Measurements from ENCODE around the gene SEPTIN14.
"Not testable (repeated sequence)": the region's sequence is repeated elsewhere in the genome, so short reads cannot be mapped to it uniquely, and the experiment has no call there.

Gene SEPTIN14

GRCh38 chr7:55862652-55863051 lies at the start of gene SEPTIN14:
Gene SEPTIN14 (minus strand): TSS chr7:55862752. CDS start chr7:55861996, 756 bp downstream.
- DNase-seq, result not testable (repeated sequence)

GRCh38 chr7:55903985-55904759 lies 41.6 kb upstream of the SEPTIN14 start:
- no peak for DNase-seq

- DNase-seq, result not testable (repeated sequence)
Observed at GRCh38 chr7:55901059-55901458, 38.5 kb upstream of the SEPTIN14 start.

GRCh38 chr7:55898287-55898686 lies 35.7 kb upstream of the SEPTIN14 start:
- no peak for DNase-seq

- DNase-seq, result no peak
Observed at GRCh38 chr7:55895021-55895420, 32.5 kb upstream of the SEPTIN14 start.

GRCh38 chr7:55893940-55894339 lies 31.4 kb upstream of the SEPTIN14 start:
- no peak for DNase-seq

- DNase-seq, result not testable (repeated sequence)
Observed at GRCh38 chr7:55888378-55888777, 25.8 kb upstream of the SEPTIN14 start.

- DNase-seq, result no peak
Observed at GRCh38 chr7:55887821-55888247, 25.3 kb upstream of the SEPTIN14 start.

- DNase-seq, result no peak
Observed at GRCh38 chr7:55884321-55884720, 21.8 kb upstream of the SEPTIN14 start.

- no peak for DNase-seq
Observed at GRCh38 chr7:55878691-55879090, 16.1 kb upstream of the SEPTIN14 start.

- DNase-seq, result no peak
Observed at GRCh38 chr7:55877308-55877707, 14.8 kb upstream of the SEPTIN14 start.

GRCh38 chr7:55873765-55874164 lies 11.2 kb upstream of the SEPTIN14 start:
- no peak for DNase-seq

GRCh38 chr7:55871932-55872485 lies 9.5 kb upstream of the SEPTIN14 start:
- no peak for DNase-seq

- DNase-seq, result not testable (repeated sequence)
Observed at GRCh38 chr7:55868989-55869388, 6.4 kb upstream of the SEPTIN14 start.

GRCh38 chr7:55845164-55845563 lies 17.4 kb downstream of the SEPTIN14 start:
- not testable (repeated sequence) for DNase-seq

GRCh38 chr7:55838595-55838994 lies 24.0 kb downstream of the SEPTIN14 start:
- no peak for DNase-seq

- peak; percentile 0 for DNase-seq
Observed at GRCh38 chr7:55827577-55827976, 35.0 kb downstream of the SEPTIN14 start.

- no peak for DNase-seq
Observed at GRCh38 chr7:55818686-55819085, 43.9 kb downstream of the SEPTIN14 start.

- not testable (repeated sequence) for DNase-seq
Observed at GRCh38 chr7:55797260-55797659, 65.3 kb downstream of the SEPTIN14 start.

GRCh38 chr7:55794527-55794926 lies 68.0 kb downstream of the SEPTIN14 start:
- no peak for DNase-seq

- DNase-seq, result no peak
Observed at GRCh38 chr7:55792048-55792447, 70.5 kb downstream of the SEPTIN14 start.

GRCh38 chr7:55787796-55788195 lies 74.8 kb downstream of the SEPTIN14 start:
- no peak for DNase-seq

- DNase-seq, result no peak
Observed at GRCh38 chr7:55786901-55787300, 75.7 kb downstream of the SEPTIN14 start.

GRCh38 chr7:55785444-55785843 lies 77.1 kb downstream of the SEPTIN14 start:
- DNase-seq, result not testable (repeated sequence)

- no peak for DNase-seq
Observed at GRCh38 chr7:55784151-55784550, 78.4 kb downstream of the SEPTIN14 start.
